HepG2 (cell line): ENCODE data around the gene CFAP119. TPM values are rescaled to one million over a fixed set of nuclear protein-coding genes. Genes with fewer than 3 reads are reported as not detected.
A peak's percentile ranks its signal among the peaks of the same experiment; 100 is the strongest.

Experiments
- ATF1 ChIP-seq: IDR thresholded peaks from 2 replicates; pipeline ENCODE4 v1.6.1; 2016; ENCODE audit warnings: mild to moderate bottlenecking, control low read depth
- CBX2 ChIP-seq, 2 experiments: fragments of 200-600 bp in 1 of 2; sonication (generic); formaldehyde crosslinking in 1 of 2; IDR thresholded peaks; 2 replicates each; pipeline versions ENCODE4 v1.7.0 to v1.8.1; 2018 to 2022; ENCODE audit warnings: low read depth in 2 of 2, low read length in 1 of 2, mild to moderate bottlenecking in 1 of 2, missing genetic modification reagents in 1 of 2
- FOSL2 ChIP-seq: sonication (generic); formaldehyde crosslinking; IDR thresholded peaks from 2 replicates; pipeline ENCODE4 v1.4.0; 2020; ENCODE audit warnings: missing genetic modification reagents
- KLF6 ChIP-seq: IDR thresholded peaks from 2 replicates; pipeline ENCODE4 v1.8.0; 2016; ENCODE audit warnings: missing biosample characterization, missing genetic modification reagents
- NKX3-1 ChIP-seq: sonication (generic); formaldehyde crosslinking; IDR thresholded peaks from 2 replicates; pipeline ENCODE4 v1.5.0; 2020; ENCODE audit warnings: missing genetic modification reagents
- PLRG1 ChIP-seq: fragments of 450-650 bp; conservative IDR thresholded peaks from 2 replicates; pipeline ENCODE4 v1.6.1; 2016
- RFX5 ChIP-seq: IDR thresholded peaks from 2 replicates; pipeline ENCODE4 v1.6.1; 2011; ENCODE audit warnings: low read depth, low read length, improper control_type of control experiment
- SP5 ChIP-seq: IDR thresholded peaks from 2 replicates; pipeline ENCODE4 v1.6.1; 2016; ENCODE audit warnings: low read depth, borderline replicate concordance
- TGIF2 ChIP-seq: IDR thresholded peaks from 2 replicates; pipeline ENCODE4 v1.6.1; 2016; ENCODE audit warnings: control low read depth, missing compliant biosample characterization
- THAP11 ChIP-seq: IDR thresholded peaks from 2 replicates; pipeline ENCODE4 v1.6.1; 2016; ENCODE audit warnings: missing biosample characterization, missing genetic modification reagents
- ZBTB25 ChIP-seq: IDR thresholded peaks from 2 replicates; pipeline ENCODE4 v1.6.1; 2018; ENCODE audit warnings: missing genetic modification reagents
- ZNF264 ChIP-seq: sonication (generic); formaldehyde crosslinking; IDR thresholded peaks from 2 replicates; pipeline ENCODE4 v1.4.0; 2020; ENCODE audit warnings: missing genetic modification reagents
- ZNF558 ChIP-seq: sonication (generic); formaldehyde crosslinking; IDR thresholded peaks from 2 replicates; pipeline ENCODE4 v1.9.0; 2022; ENCODE audit warnings: mild to moderate bottlenecking, missing genetic modification reagents, borderline replicate concordance
- polyA plus RNA-seq, 8 experiments: library from polyadenylated mRNA; depleted of rRNA in 3 of 8; stranded (reverse) in 7 of 8; unstranded in 1 of 8; fragments of >200 nt; fragmentation: Illumina TruSeq in 4 of 8; extraction: Trizol in 4 of 8; gene quantifications; 2 replicates each; pipeline versions ENCODE4 v1.2.1 to v1.2.3, GENCODE V29; 2011 to 2016; ENCODE audit warnings: low read depth in 4 of 8, missing spikeins in 1 of 8, mixed read lengths in 1 of 8; ENCODE audit not compliant: insufficient read depth in 1 of 8
- total RNA-seq, 5 experiments: library from RNA; depleted of rRNA; stranded (reverse); fragments of >200 nt; fragmentation: Illumina TruSeq; extraction: Trizol; gene quantifications; 2 replicates each; pipeline ENCODE4 v1.2.3, GENCODE V29; 2016; ENCODE audit warnings: low read depth in 1 of 5
- TF ChIP-seq, protein P1 (sequence below): sonication (generic); formaldehyde crosslinking; IDR thresholded peaks from 2 replicates; pipeline ENCODE4 v1.5.1; 2020; ENCODE audit warnings: missing genetic modification reagents, mild to moderate bottlenecking, borderline replicate concordance
- TF ChIP-seq, protein P2 (sequence below): sonication (generic); formaldehyde crosslinking; IDR thresholded peaks from 2 replicates; pipeline ENCODE4 v1.4.0; 2020; ENCODE audit warnings: missing genetic modification reagents, borderline replicate concordance
- TF ChIP-seq, protein P3 (sequence below): sonication (generic); formaldehyde crosslinking; IDR thresholded peaks from 2 replicates; pipeline ENCODE4; 2020; ENCODE audit warnings: missing genetic modification reagents, mild to moderate bottlenecking, borderline replicate concordance
- TF ChIP-seq, protein P4 (sequence below): sonication (generic); formaldehyde crosslinking; IDR thresholded peaks from 2 replicates; pipeline ENCODE4 v1.4.0; 2020; ENCODE audit warnings: mild to moderate bottlenecking, missing genetic modification reagents

CFAP119 gene
- total and polyA plus RNA-seq, 2 of the 13 experiments (the other 11 are each of a cell fraction or from before 2014, with no cell fraction given) = 6.4 TPM

DNA sequence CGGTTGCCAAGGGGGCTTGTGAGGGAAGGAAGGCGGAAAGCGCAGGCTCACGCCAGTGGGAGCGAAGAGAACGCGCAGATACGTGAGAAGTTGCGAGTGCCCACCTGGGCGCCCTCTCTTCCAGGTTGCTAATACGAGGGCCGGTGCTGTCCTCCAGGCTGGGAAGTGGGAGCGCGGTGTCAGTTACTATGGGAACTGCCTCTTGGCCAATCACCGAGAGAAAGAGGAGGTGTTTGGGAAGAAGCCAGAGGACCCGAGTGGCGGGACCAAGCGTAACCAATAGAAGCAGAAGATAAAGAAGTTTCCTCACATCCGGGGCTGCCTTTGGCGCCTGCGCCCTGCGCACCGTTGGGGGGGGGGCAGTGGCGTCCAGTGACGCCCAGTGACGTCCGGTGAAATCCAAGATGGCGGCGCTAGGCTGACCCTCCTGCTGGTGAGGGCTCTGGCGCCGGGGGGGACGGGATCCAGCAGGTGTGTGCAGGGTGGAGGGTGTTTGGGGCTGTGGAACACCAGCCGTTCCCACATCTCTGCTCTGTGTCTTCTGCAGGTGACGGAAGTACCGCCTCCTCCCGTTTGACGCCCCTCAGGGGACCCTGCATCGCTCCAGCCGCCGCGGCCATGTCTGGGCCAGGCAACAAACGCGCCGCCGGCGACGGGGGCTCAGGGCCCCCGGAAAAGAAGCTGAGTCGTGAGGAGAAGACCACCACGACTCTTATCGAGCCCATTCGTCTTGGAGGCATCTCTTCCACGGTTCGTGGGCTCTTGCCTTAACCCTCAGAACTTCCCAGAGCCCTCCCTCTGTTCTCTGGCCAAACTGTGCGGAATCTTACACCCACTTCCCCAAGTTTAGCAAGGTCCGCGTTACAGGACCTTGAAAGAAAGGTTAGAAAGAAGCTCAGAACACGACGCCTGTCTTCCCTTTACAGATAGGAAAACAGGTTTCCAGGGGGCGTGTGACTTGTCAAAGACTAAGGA is at the start of gene CFAP119, which contains the start of gene RNF40 (continued):
- TF ChIP-seq PLRG1 (no peak), NKX3-1 (CRISPR knock-in tag) (0 out of 2 replicates have a peak, but pooled peaks have one; percentile 64), ZBTB25 (CRISPR knock-in tag) (peak; percentile 83), ZNF264 (CRISPR knock-in tag) (0 out of 2 replicates have a peak, but pooled peaks have one; percentile 58), ZNF558 (no peak), THAP11 (CRISPR knock-in tag) (peak; percentile 93), SP5 (CRISPR knock-in tag) (0 out of 2 replicates have a peak, but pooled peaks have one; percentile 19), TGIF2 (peak; percentile 87; the same call in 1 of the 2 replicates), KLF6 (CRISPR knock-in tag) (no peak), FOSL2 (CRISPR knock-in tag) (0 out of 2 replicates have a peak, but pooled peaks have one; percentile 49), CBX2 (IDR thresholded peaks at IDR 0.05; ENCODE audit: low read depth, low read length) (no peak), CBX2 (CRISPR knock-in tag; IDR thresholded peaks at IDR 0.05; ENCODE audit: low read depth) (no peak), RFX5 (0 out of 2 replicates have a peak, but pooled peaks have one; percentile 28), ATF1 (CRISPR knock-in tag) (peak; percentile 91)
- TF ChIP-seq, protein P1, sequence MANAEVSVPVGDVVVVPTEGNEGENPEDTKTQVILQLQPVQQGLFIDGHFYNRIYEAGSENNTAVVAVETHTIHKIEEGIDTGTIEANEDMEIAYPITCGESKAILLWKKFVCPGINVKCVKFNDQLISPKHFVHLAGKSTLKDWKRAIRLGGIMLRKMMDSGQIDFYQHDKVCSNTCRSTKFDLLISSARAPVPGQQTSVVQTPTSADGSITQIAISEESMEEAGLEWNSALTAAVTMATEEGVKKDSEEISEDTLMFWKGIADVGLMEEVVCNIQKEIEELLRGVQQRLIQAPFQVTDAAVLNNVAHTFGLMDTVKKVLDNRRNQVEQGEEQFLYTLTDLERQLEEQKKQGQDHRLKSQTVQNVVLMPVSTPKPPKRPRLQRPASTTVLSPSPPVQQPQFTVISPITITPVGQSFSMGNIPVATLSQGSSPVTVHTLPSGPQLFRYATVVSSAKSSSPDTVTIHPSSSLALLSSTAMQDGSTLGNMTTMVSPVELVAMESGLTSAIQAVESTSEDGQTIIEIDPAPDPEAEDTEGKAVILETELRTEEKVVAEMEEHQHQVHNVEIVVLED (CRISPR knock-in tag) = peak; percentile 94
- TF ChIP-seq, protein P2, sequence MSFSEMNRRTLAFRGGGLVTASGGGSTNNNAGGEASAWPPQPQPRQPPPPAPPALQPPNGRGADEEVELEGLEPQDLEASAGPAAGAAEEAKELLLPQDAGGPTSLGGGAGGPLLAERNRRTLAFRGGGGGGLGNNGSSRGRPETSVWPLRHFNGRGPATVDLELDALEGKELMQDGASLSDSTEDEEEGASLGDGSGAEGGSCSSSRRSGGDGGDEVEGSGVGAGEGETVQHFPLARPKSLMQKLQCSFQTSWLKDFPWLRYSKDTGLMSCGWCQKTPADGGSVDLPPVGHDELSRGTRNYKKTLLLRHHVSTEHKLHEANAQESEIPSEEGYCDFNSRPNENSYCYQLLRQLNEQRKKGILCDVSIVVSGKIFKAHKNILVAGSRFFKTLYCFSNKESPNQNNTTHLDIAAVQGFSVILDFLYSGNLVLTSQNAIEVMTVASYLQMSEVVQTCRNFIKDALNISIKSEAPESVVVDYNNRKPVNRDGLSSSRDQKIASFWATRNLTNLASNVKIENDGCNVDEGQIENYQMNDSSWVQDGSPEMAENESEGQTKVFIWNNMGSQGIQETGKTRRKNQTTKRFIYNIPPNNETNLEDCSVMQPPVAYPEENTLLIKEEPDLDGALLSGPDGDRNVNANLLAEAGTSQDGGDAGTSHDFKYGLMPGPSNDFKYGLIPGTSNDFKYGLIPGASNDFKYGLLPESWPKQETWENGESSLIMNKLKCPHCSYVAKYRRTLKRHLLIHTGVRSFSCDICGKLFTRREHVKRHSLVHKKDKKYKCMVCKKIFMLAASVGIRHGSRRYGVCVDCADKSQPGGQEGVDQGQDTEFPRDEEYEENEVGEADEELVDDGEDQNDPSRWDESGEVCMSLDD = 0 out of 2 replicates have a peak, but pooled peaks have one; percentile 56
- TF ChIP-seq, protein P3, sequence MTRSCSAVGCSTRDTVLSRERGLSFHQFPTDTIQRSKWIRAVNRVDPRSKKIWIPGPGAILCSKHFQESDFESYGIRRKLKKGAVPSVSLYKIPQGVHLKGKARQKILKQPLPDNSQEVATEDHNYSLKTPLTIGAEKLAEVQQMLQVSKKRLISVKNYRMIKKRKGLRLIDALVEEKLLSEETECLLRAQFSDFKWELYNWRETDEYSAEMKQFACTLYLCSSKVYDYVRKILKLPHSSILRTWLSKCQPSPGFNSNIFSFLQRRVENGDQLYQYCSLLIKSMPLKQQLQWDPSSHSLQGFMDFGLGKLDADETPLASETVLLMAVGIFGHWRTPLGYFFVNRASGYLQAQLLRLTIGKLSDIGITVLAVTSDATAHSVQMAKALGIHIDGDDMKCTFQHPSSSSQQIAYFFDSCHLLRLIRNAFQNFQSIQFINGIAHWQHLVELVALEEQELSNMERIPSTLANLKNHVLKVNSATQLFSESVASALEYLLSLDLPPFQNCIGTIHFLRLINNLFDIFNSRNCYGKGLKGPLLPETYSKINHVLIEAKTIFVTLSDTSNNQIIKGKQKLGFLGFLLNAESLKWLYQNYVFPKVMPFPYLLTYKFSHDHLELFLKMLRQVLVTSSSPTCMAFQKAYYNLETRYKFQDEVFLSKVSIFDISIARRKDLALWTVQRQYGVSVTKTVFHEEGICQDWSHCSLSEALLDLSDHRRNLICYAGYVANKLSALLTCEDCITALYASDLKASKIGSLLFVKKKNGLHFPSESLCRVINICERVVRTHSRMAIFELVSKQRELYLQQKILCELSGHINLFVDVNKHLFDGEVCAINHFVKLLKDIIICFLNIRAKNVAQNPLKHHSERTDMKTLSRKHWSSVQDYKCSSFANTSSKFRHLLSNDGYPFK = peak; percentile 99
- TF ChIP-seq, protein P4, sequence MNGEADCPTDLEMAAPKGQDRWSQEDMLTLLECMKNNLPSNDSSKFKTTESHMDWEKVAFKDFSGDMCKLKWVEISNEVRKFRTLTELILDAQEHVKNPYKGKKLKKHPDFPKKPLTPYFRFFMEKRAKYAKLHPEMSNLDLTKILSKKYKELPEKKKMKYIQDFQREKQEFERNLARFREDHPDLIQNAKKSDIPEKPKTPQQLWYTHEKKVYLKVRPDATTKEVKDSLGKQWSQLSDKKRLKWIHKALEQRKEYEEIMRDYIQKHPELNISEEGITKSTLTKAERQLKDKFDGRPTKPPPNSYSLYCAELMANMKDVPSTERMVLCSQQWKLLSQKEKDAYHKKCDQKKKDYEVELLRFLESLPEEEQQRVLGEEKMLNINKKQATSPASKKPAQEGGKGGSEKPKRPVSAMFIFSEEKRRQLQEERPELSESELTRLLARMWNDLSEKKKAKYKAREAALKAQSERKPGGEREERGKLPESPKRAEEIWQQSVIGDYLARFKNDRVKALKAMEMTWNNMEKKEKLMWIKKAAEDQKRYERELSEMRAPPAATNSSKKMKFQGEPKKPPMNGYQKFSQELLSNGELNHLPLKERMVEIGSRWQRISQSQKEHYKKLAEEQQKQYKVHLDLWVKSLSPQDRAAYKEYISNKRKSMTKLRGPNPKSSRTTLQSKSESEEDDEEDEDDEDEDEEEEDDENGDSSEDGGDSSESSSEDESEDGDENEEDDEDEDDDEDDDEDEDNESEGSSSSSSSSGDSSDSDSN (CRISPR knock-in tag) = peak; percentile 62
